A549 (cell line): Measurements from ENCODE around the gene RBP3. TPM values are rescaled to one million over a fixed set of nuclear protein-coding genes. Genes with fewer than 3 reads are reported as not detected.

Experiments
- ATAC-seq, 2 experiments: fragments of 200-7000 bp in 1 of 2; fragments of >200 bp in 1 of 2; cut with Nextera tagmentation in 1 of 2; cut with Tn5 transposase in 1 of 2; 3 replicates each; pipeline versions ENCODE4 v1.8.0 to v1.9.1; 2018 to 2020; ENCODE audit warnings: mild to moderate bottlenecking in 1 of 2, moderate library complexity in 1 of 2
- CTCF ChIA-PET: fragments of 300-600 bp; sonication (Branson Sonifier 250); formaldehyde crosslinking; extraction: SDS; loops from one replicate; lab custom pipeline; 2021; ENCODE audit warnings: antibody characterized with exemption, inconsistent platforms; lab: Yijun Ruan, JAX
- POLR2A ChIA-PET: fragments of 350-600 bp; formaldehyde crosslinking; extraction: SDS; loops from one replicate; lab custom pipeline; 2021; ENCODE audit warnings: antibody characterized with exemption, inconsistent platforms; lab: Yijun Ruan, JAX
- DNase-seq, 2 experiments: peaks; one replicate each; pipeline versions ENCODE4 v3.0.0 to v3.0.0-alpha.2; 2011 to 2016; ENCODE audit warnings: low read depth in 1 of 2, low spot score in 1 of 2
- FAIRE-seq: peaks from 2 replicates; lab custom pipeline; 2011; peaks lifted over from hg19 to GRCh38; lab: Jason Lieb, UNC
- H3K27ac ChIP-seq, 2 experiments: fragments of >200 bp; sonication (Bioruptor Twin); formaldehyde crosslinking; 3 replicates each; pipeline ENCODE4 v1.5.1; 2016 to 2017
- H3K4me1 ChIP-seq: fragments of >200 bp; sonication (Bioruptor Twin); formaldehyde crosslinking; 3 replicates; pipeline ENCODE4 v1.6.1; 2016
- H3K4me2 ChIP-seq: fragments of >200 bp; sonication (Bioruptor Twin); formaldehyde crosslinking; 3 replicates; pipeline ENCODE4 v1.6.1; 2016
- H3K4me3 ChIP-seq: fragments of >200 bp; sonication (Bioruptor Twin); formaldehyde crosslinking; 3 replicates; pipeline ENCODE4 v1.5.1; 2016
- H3K9me3 ChIP-seq: fragments of >200 bp; sonication (Bioruptor Twin); formaldehyde crosslinking; 3 replicates; pipeline ENCODE4 v1.6.1; 2016
- CBX2 ChIP-seq: fragments of 200-600 bp; sonication (generic); IDR thresholded peaks from 2 replicates; pipeline ENCODE4 v1.6.1; 2016; ENCODE audit warnings: low read depth, mild to moderate bottlenecking, borderline replicate concordance
- CTCF ChIP-seq: fragments of >200 bp; sonication (Bioruptor Twin); formaldehyde crosslinking; IDR thresholded peaks from 3 replicates; pipeline ENCODE4 v1.5.1; 2016
- EHMT2 ChIP-seq: fragments of 200-600 bp; sonication (generic); IDR thresholded peaks from 2 replicates; pipeline ENCODE4 v1.6.1; 2016; ENCODE audit warnings: antibody characterized with exemption, low read depth, mild to moderate bottlenecking, moderate library complexity
- EP300 ChIP-seq, 2 experiments: fragments of >200 bp; sonication (Bioruptor Twin); formaldehyde crosslinking; IDR thresholded peaks; 2 replicates in 1 of 2; 3 replicates in 1 of 2; pipeline ENCODE4 v1.6.1; 2016 to 2017
- FOXS1 ChIP-seq: fragments of 250-450 bp; sonication (Bioruptor Pico); IDR thresholded peaks from 2 replicates; pipeline ENCODE4 v1.5.0; 2020; ENCODE audit warnings: mild to moderate bottlenecking, moderate library complexity
- GATA3 ChIP-seq: IDR thresholded peaks from 2 replicates; pipeline ENCODE4 v1.6.1; 2012; ENCODE audit warnings: borderline replicate concordance
- HDAC2 ChIP-seq: fragments of 200-600 bp; sonication (generic); IDR thresholded peaks from 2 replicates; pipeline ENCODE4 v1.6.1; 2016
- HMGXB4 ChIP-seq: fragments of 250-450 bp; sonication (Bioruptor Pico); IDR thresholded peaks from 2 replicates; pipeline ENCODE4 v1.5.0; 2021; ENCODE audit warnings: mild to moderate bottlenecking, moderate library complexity, borderline replicate concordance
- HOXB5 ChIP-seq: fragments of 250-450 bp; sonication (Bioruptor Pico); IDR thresholded peaks from 2 replicates; pipeline ENCODE4 v1.5.0; 2020; ENCODE audit warnings: mild to moderate bottlenecking, moderate library complexity
- JUN ChIP-seq, 2 experiments: fragments of >200 bp; sonication (Bioruptor Twin); formaldehyde crosslinking; IDR thresholded peaks; 2 replicates in 1 of 2; 3 replicates in 1 of 2; pipeline ENCODE4 v1.6.1; 2016 to 2017
- KDM5A ChIP-seq: fragments of 200-600 bp; sonication (generic); IDR thresholded peaks from 2 replicates; pipeline ENCODE4 v1.6.1; 2016; ENCODE audit warnings: antibody characterized with exemption, mild to moderate bottlenecking
- MAX ChIP-seq: IDR thresholded peaks from 2 replicates; pipeline ENCODE4 v1.6.1; 2012
- MAZ ChIP-seq: fragments of 150-350 bp; IDR thresholded peaks from 2 replicates; pipeline ENCODE4 v1.6.1; 2014; ENCODE audit warnings: antibody characterized with exemption, low read depth, low read length, borderline replicate concordance
- NFE2L2 ChIP-seq: fragments of 150-350 bp; conservative IDR thresholded peaks from 2 replicates; pipeline ENCODE4 v1.6.1; 2014; ENCODE audit warnings: low read length
- NR3C1 ChIP-seq: fragments of >200 bp; sonication (Bioruptor Twin); formaldehyde crosslinking; IDR thresholded peaks from 3 replicates; pipeline ENCODE4 v1.6.1; 2017
- POLR2A ChIP-seq: IDR thresholded peaks from 2 replicates; pipeline ENCODE4 v1.6.1; 2012; ENCODE audit warnings: mild to moderate bottlenecking, low read length
- RARB ChIP-seq: fragments of 250-450 bp; sonication (Bioruptor Pico); IDR thresholded peaks from 2 replicates; pipeline ENCODE4 v1.8.0; 2021; ENCODE audit warnings: mild to moderate bottlenecking, moderate library complexity
- RFX5 ChIP-seq: fragments of 450-650 bp; IDR thresholded peaks from 2 replicates; pipeline ENCODE4 v1.7.1; 2014; ENCODE audit warnings: antibody characterized with exemption, mild to moderate bottlenecking, moderate library complexity
- RNF2 ChIP-seq: fragments of 200-600 bp; sonication (generic); IDR thresholded peaks from 2 replicates; pipeline ENCODE4 v1.6.1; 2016; ENCODE audit warnings: low read depth, mild to moderate bottlenecking, antibody characterized with exemption, moderate library complexity, borderline replicate concordance
- SMC3 ChIP-seq: fragments of >200 bp; sonication (Bioruptor Twin); formaldehyde crosslinking; IDR thresholded peaks from 3 replicates; pipeline ENCODE4 v1.6.1; 2018; ENCODE audit warnings: inconsistent platforms
- SREBF2 ChIP-seq: fragments of 450-650 bp; IDR thresholded peaks from 2 replicates; pipeline ENCODE4 v1.6.1; 2014; ENCODE audit warnings: mild to moderate bottlenecking, moderate library complexity
- TFCP2L1 ChIP-seq: fragments of 250-450 bp; sonication (Bioruptor Pico); IDR thresholded peaks from 2 replicates; pipeline ENCODE4 v1.5.0; 2021; ENCODE audit warnings: mild to moderate bottlenecking
- TP53 ChIP-seq: fragments of 250-450 bp; sonication (Bioruptor Pico); IDR thresholded peaks from 2 replicates; pipeline ENCODE4 v1.5.0; 2021; ENCODE audit warnings: mild to moderate bottlenecking, moderate library complexity
- ZNF302 ChIP-seq: fragments of 250-450 bp; sonication (Bioruptor Pico); IDR thresholded peaks from 2 replicates; pipeline ENCODE4 v1.9.0; 2021; ENCODE audit warnings: inconsistent platforms, mild to moderate bottlenecking, moderate library complexity
- ZSCAN20 ChIP-seq: fragments of 250-450 bp; sonication (Bioruptor Pico); IDR thresholded peaks from 2 replicates; pipeline ENCODE4 v1.8.0; 2022; ENCODE audit warnings: mild to moderate bottlenecking, moderate library complexity
- WGBS: methylation state at CpG from one replicate; pipeline ENCODE4 v1.1.6; 2017; ENCODE audit errors: missing lambda C conversion rate; 5-methylcytosine and 5-hydroxymethylcytosine counted together
- polyA plus RNA-seq, 4 experiments: library from polyadenylated mRNA; depleted of rRNA in 3 of 4; stranded (reverse); fragments of >200 nt; fragmentation: RNase III in 1 of 4; extraction: RNeasy Plus Mini Kit Qiagen cat#74134 plus additional on column Dnase treatment in 1 of 4; gene quantifications; 2 replicates in 3 of 4; 3 replicates in 1 of 4; pipeline ENCODE4 v1.2.3, GENCODE V29; 2011 to 2017
- TF ChIP-seq, protein P1 (sequence below): fragments of 250-450 bp; sonication (Bioruptor Pico); IDR thresholded peaks from 2 replicates; pipeline ENCODE4 v1.5.0; 2020; ENCODE audit warnings: low read depth, mild to moderate bottlenecking, moderate library complexity

Gene RBP3
- polyA plus RNA-seq, 2 of the 4 experiments (the other 2 are of a cell fraction) = not detected

DNA sequence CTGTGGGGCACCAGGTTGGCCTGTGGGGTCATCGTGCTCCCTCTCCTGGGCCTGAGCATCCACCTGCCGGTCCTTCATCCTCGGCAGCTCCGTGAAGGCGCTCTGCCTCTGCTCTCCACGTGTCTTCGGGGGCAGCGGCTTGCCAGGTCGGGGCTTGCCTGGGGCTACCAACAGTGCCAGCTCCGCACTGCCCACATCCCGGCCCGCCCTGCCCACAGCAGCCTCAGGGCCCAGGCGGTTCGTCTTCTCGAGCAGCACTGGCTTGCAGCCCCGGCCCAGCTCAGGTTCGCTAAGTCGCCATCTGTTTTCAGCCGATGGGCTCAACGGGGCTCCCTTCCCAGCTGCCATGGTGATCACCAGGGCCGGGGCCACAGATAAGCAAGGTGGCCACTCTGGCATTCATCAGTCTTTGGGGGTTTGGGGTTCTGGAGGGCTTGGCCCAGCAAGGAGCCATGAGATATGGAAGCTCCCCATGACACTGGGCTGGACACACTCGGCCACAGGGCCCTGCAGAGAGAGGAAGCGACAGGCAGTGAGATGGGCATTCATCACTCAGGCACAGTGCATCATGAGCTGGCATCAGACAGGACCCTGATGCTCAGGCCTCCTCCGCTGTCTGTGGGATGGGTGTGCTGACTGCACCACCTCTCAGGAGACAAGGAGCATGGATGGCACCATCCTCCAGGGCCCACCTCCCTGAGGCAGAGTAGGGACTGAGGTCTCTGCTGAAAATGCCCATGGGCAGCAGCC, 20.4 kb downstream of the RBP3 start:
- no peaks in the 10 kb centered on the region for H3K4me1 ChIP-seq
- no peak overlapping the region for H3K4me2 ChIP-seq
- WGBS = 95% methylated on average over 12 of the region's 24 CpGs
- DNase-seq = no peak
- TF ChIP-seq HDAC2 (no peak), MAZ (no peak), ZNF302 (no peak), FOXS1 (CRISPR knock-in tag) (no peak), RARB (no peak), GATA3 (no peak)
- TF ChIP-seq, protein P1, sequence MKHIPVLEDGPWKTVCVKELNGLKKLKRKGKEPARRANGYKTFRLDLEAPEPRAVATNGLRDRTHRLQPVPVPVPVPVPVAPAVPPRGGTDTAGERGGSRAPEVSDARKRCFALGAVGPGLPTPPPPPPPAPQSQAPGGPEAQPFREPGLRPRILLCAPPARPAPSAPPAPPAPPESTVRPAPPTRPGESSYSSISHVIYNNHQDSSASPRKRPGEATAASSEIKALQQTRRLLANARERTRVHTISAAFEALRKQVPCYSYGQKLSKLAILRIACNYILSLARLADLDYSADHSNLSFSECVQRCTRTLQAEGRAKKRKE (CRISPR knock-in tag) = no peak
- ChIA-PET CTCF (interaction anchor here (0.8 to 5.2 kb wide), 5 partner anchors 9 to 344 kb away, joined by 3 to 27 read pairs (median 4); no protein-coding TSS in a partner anchor), POLR2A (interaction anchor here (0.9 kb wide), 1 partner anchor 16 kb away, joined by 4 read pairs; the partner anchor contains the start of gene ZNF488)
- no peak overlapping the region for H3K4me3 ChIP-seq
- FAIRE-seq = no peak
- no peaks in the 10 kb centered on the region for H3K9me3 ChIP-seq
- H3K27ac ChIP-seq = no peak overlapping the region
- ATAC-seq = no peak

DNA sequence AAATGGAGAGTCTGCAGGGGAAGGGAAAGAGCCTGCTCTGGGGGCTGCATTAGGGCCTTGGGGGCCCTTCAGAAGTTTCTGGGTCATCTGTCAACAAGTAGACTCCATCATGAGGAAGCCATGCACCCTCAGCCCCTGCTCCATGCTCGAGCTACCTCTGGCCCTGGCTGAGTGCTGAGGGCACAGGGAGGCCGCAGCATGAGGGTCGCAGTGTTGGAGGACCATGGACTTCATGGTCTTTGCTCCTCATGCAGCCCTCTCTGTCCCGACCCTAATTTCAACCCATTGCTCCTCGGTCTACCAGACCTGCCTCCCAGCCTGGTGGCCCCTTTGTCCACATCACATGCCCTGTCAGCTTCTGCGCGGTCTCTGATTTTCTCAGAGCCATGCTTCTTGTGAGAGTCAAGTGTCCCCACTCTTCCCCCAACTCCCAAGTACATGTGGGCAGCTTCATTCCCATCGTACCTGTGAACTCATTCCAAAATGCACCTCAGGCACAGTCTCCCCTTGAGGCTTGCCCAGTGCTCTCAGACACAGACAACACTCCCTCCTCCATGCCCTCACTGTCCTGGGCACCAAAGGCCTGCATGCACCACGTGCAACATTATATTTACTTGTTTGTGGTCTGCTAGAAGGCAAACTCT, 21.2 kb downstream of the RBP3 start:
- no peak overlapping the region for H3K4me3 ChIP-seq
- DNase-seq (no peak), FAIRE-seq (no peak), ATAC-seq (no peak)
- H3K4me2 ChIP-seq = no peak overlapping the region
- TF ChIP-seq MAX (no peak), SREBF2 (no peak), ZSCAN20 (CRISPR knock-in tag) (no peak), EP300 (IDR thresholded peaks at IDR 0.05) (no peak), NFE2L2 (no peak), NR3C1 (no peak), SMC3 (no peak), HMGXB4 (CRISPR knock-in tag) (no peak), GATA3 (no peak), RARB (no peak)
- H3K27ac ChIP-seq = no peak overlapping the region
- POLR2A ChIA-PET = no interaction called here
- CTCF ChIA-PET = interaction anchor here (1.1 to 5.2 kb wide), 2 partner anchors 10 to 12 kb away, joined by 5 to 27 read pairs; no protein-coding TSS in a partner anchor
- 77% methylated on average over 9 of the region's 9 CpGs for WGBS
- H3K9me3 ChIP-seq = no peaks in the 10 kb centered on the region
- no peaks in the 10 kb centered on the region for H3K4me1 ChIP-seq

DNA sequence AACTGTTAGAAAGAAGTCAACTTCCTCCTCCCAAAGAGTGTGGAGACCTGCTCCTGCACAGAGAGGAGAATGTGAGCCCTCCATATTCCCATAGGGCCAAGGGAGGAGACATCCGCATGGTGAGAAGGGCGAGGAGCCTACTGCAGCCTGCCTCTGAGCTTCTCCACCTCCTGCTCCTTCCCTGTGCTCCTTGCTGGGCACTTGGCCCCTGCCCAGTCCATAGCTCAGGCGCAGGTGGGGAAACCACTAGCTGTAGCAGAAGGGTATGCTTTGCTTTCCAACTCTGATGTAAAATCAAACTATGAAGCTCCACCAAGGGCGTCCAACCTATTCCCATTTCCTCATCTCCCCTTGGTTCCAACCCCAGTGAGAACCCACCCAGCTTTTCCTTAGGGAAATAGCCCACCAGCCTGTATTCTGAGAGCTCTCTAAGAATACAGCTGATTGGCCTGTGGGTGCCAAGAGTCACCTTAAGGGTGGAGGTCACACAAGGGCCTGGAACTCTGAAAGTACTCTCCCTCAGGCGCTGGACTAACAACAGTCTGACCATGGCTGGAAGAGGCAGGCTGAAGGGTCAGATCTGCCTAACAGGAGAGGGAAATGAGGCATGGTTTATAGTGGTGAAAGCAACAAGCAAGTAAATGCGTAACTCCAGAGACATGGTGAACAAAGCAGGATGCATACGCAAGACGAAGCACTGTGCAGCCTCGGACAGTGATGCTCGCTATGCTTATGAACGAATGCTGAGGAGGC, 22.0 kb downstream of the RBP3 start:
- ChIA-PET CTCF (interaction anchor here (5.2 kb wide), 1 partner anchor 11 kb away, joined by 27 read pairs; no protein-coding TSS in a partner anchor), POLR2A (no interaction called here)
- H3K4me3 ChIP-seq = no peak overlapping the region
- FAIRE-seq (no peak), DNase-seq (no peak), ATAC-seq (no peak)
- 92% methylated on average over 11 of the region's 11 CpGs for WGBS
- H3K4me2 ChIP-seq = no peak overlapping the region
- H3K27ac ChIP-seq = no peak overlapping the region
- H3K4me1 ChIP-seq = no peaks in the 10 kb centered on the region
- H3K9me3 ChIP-seq = no peaks in the 10 kb centered on the region
- TF ChIP-seq TP53 (no peak), CBX2 (no peak), HMGXB4 (CRISPR knock-in tag) (no peak), NR3C1 (no peak), RARB (no peak), TFCP2L1 (no peak), KDM5A (no peak), RNF2 (no peak), JUN (IDR thresholded peaks at IDR 0.05) (no peak), RFX5 (no peak), HOXB5 (CRISPR knock-in tag) (no peak), POLR2A (no peak), CTCF (no peak), EHMT2 (no peak)
